Heart right ventricle (tissue), 16 donors: ENCODE data around the gene SARNP. TPM values are rescaled to one million over a fixed set of nuclear protein-coding genes. Genes with fewer than 3 reads are reported as not detected.

Experiments used
- ATAC-seq, 8 donors: fragments of 200-7000 bp; cut with Tn5 transposase; one replicate each; pipeline ENCODE4 v1.9.1; 2020; ENCODE audit warnings: mild to moderate bottlenecking in 8 of 8, moderate library complexity in 8 of 8, moderate number of reproducible peaks in 1 of 8
- DNase-seq, 2 donors: peaks; one replicate each; pipeline ENCODE4 v3.0.0-alpha.2; 2020
- H3K27ac ChIP-seq, 10 donors: fragments of 200-600 bp; sonication (generic) in 2 of 10; one replicate each; pipeline versions ENCODE4 v1.5.0 to v1.8.0; 2020 to 2022; ENCODE audit warnings: mild to moderate bottlenecking in 3 of 10
- H3K27me3 ChIP-seq, 7 donors: fragments of 200-600 bp; one replicate each; pipeline ENCODE4 v1.8.0; 2021 to 2022; ENCODE audit warnings: mild to moderate bottlenecking in 2 of 7
- H3K36me3 ChIP-seq, 9 donors: fragments of 200-600 bp; sonication (generic) in 1 of 9; one replicate each; pipeline versions ENCODE4 v1.5.0 to v1.8.0; 2020 to 2022; ENCODE audit warnings: mild to moderate bottlenecking in 2 of 9
- H3K4me1 ChIP-seq, 9 donors: fragments of 200-600 bp; sonication (generic) in 1 of 9; one replicate each; pipeline versions ENCODE4 v1.5.0 to v1.8.0; 2020 to 2022; ENCODE audit warnings: mild to moderate bottlenecking in 4 of 9
- H3K4me3 ChIP-seq, 10 donors: fragments of 200-600 bp; sonication (generic) in 2 of 10; one replicate each; pipeline versions ENCODE4 v1.5.0 to v1.8.0; 2020 to 2022; ENCODE audit warnings: mild to moderate bottlenecking in 7 of 10, moderate library complexity in 2 of 10
- H3K9me3 ChIP-seq, 11 donors: fragments of 200-600 bp in 10 of 11; sonication (generic) in 2 of 11; one replicate each; pipeline versions ENCODE4 v1.5.0 to v1.8.0; 2013 to 2022; ENCODE audit warnings: mild to moderate bottlenecking in 2 of 11, control low read depth in 1 of 11, moderate library complexity in 1 of 11
- CTCF ChIP-seq, 9 donors: fragments of 200-600 bp; sonication (generic) in 2 of 9; IDR thresholded peaks; one replicate each; pipeline versions ENCODE4 v1.5.0 to v1.8.0; 2021 to 2022; ENCODE audit warnings: antibody characterized with exemption in 9 of 9, mild to moderate bottlenecking in 5 of 9, moderate library complexity in 1 of 9
- WGBS, 2 donors: extraction: QIAGEN DNeasy Blood & Tissue Kit; methylation state at CpG; one replicate each; pipeline ENCODE4 v1.1.7; 2013; ENCODE audit warnings: inconsistent platforms in 1 of 2; 5-methylcytosine and 5-hydroxymethylcytosine counted together
- intact Hi-C, 10 donors: fragments of 100-400 bp; cut with DNase I; formaldehyde crosslinking; loops; one replicate each; pipeline versions ENCODE4 v1.11.1 to v1.14.2; 2022
- polyA plus RNA-seq, 2 donors: library from polyadenylated mRNA; stranded (reverse); fragments of 200-250 nt; gene quantifications; one replicate each; pipeline ENCODE4 v1.2.3, GENCODE V29; 2013
- total RNA-seq, 10 donors: library from RNA; stranded (reverse); fragmentation: NEBNext Ultra II Directional in 3 of 10; extraction: Animal tissue kit (Norgen Biotek cat#: 25700) in 3 of 10; gene quantifications; one replicate each; pipeline versions ENCODE4 v1.2.1 to v1.2.4, GENCODE V29; 2021 to 2023
- donor health status: Arrhythmogenic right ventricular cardiomyopathy.
- donor health status: ischemic (EF 13 %, LVEDD 7.1; RV severe dilation, severe dysfunction).
- donor health status: healthy with polysubstance abuse.
- donor health status: DM: no; HTN: yes; CAD: no.
- donor health status: DM: no; HTN: no; CAD: no.
- donor health status: ischemic (EF 25% LVEDD 6.9; RV normal size, moderate dysfunction).
- donor health status: ischemic (EF 25% LVEDD 5.7; RV mildly dilated, moderate dysfunction).
- donor health status: healthy.
- donor health status: DM: yes; HTN: yes; CAD: no.
- donor health status: Ischemic cardiomyopathy.
- donor health status: ischemic (EF 35%, LVEDD 5.7; RV mildly dilated, moderate dysfunction).
- donor health status: nonischemic (EF 11% LVEDD 7.7; RV severe dilation, severe dysfunction).
- donor health status: DM: yes; HTN: yes; CAD: no.
- donor health status: PGD.
- donor health status: ischemic (EF 29% LVEDD 5.4; RV normal size, mild dysfunction).
- donor health status: nonischemic (EF 23%, LVEDD 6.1; RV moderate dilation, normal function).

Gene SARNP
- total and polyA plus RNA-seq, 12 donors = 47.5 to 136 (median 55.2) TPM

GRCh38 chr12:55736076-55736475 lies 81.4 kb downstream of the SARNP start:
- WGBS, 2 donors = 69 to 74% methylated on average over 3 of the region's 3 CpGs
- no peak overlapping the region for H3K27ac ChIP-seq
- H3K9me3 ChIP-seq = no peaks in the 10 kb centered on the region
- no peaks in the 10 kb centered on the region for H3K27me3 ChIP-seq
- H3K4me3 ChIP-seq = no peak overlapping the region
- ATAC-seq (no peak), DNase-seq (no peak)
- intact Hi-C loops = loop anchor here in 8 of 10 donors (2.0 to 10.0 kb wide), 11 partner anchors 54 to 379 kb away; partner anchors contain the start of genes DGKA (in 1 of the 8), ORMDL2 (in 1 of the 8), RPL41 (in 1 of the 8) and RPS26 (in 1 of the 8)
- peaks cover 8 to 29% (median 20%) of the 10 kb centered on the region in 9 donors for H3K4me1 ChIP-seq
- no peaks in the 10 kb centered on the region for H3K36me3 ChIP-seq
- no peak for TF ChIP-seq CTCF (IDR thresholded peaks at IDR 0.05)

GRCh38 chr12:55734595-55734994 lies 82.9 kb downstream of the SARNP start:
- H3K4me1 ChIP-seq = peaks cover 15 to 41% (median 35%) of the 10 kb centered on the region in 9 donors
- 95 to 99% methylated on average over 3 of the region's 3 CpGs for WGBS, 2 donors
- H3K27me3 ChIP-seq = no peaks in the 10 kb centered on the region
- no peaks in the 10 kb centered on the region for H3K36me3 ChIP-seq
- no peak overlapping the region for H3K4me3 ChIP-seq
- H3K9me3 ChIP-seq = no peaks in the 10 kb centered on the region
- DNase-seq (no peak), ATAC-seq (no peak)
- intact Hi-C loops = loop anchor here in 4 of 10 donors (10.0 kb wide), 4 partner anchors 200 to 380 kb away; partner anchors contain the start of genes DGKA (in 1 of the 4), RPL41 (in 1 of the 4), RPS26 (in 1 of the 4) and ZC3H10 (in 1 of the 4)
- no peak for TF ChIP-seq CTCF (IDR thresholded peaks at IDR 0.05)
- no peak overlapping the region for H3K27ac ChIP-seq

- DNase-seq (no peak), ATAC-seq (no peak)
- no peak for TF ChIP-seq CTCF (IDR thresholded peaks at IDR 0.05)
- Histone ChIP-seq H3K4me1 (peaks cover 15 to 42% (median 35%) of the 10 kb centered on the region in 9 donors), H3K36me3 (no peaks in the 10 kb centered on the region), H3K27me3 (no peaks in the 10 kb centered on the region), H3K27ac (no peak overlapping the region), H3K4me3 (no peak overlapping the region), H3K9me3 (no peaks in the 10 kb centered on the region)
- 81 to 89% methylated on average over 2 of the region's 2 CpGs for WGBS, 2 donors
- intact Hi-C loops = loop anchor here in 4 of 10 donors (10.0 kb wide), 4 partner anchors 201 to 381 kb away; partner anchors contain the start of genes DGKA (in 1 of the 4), RPL41 (in 1 of the 4), RPS26 (in 1 of the 4) and ZC3H10 (in 1 of the 4)
Observed at GRCh38 chr12:55733858-55734257, 83.7 kb downstream of the SARNP start.

- TF ChIP-seq CTCF (IDR thresholded peaks at IDR 0.05) = no peak
- peaks cover 12 to 37% (median 31%) of the 10 kb centered on the region in 9 donors for H3K4me1 ChIP-seq
- WGBS, 2 donors = 85 to 88% methylated on average over 14 of the region's 14 CpGs
Observed at GRCh38 chr12:55733021-55733555, 84.4 kb downstream of the SARNP start.

More at GRCh38 chr12:55733021-55733555, 84.4 kb downstream of the SARNP start:
- no peak for ATAC-seq
- DNase-seq = no peak
- H3K27me3 ChIP-seq = no peaks in the 10 kb centered on the region
- H3K4me3 ChIP-seq = no peak overlapping the region
- H3K9me3 ChIP-seq = no peaks in the 10 kb centered on the region
- no peak overlapping the region for H3K27ac ChIP-seq
- H3K36me3 ChIP-seq = no peaks in the 10 kb centered on the region
- intact Hi-C loops = loop anchor here in 4 of 10 donors (10.0 kb wide), 4 partner anchors 202 to 382 kb away; partner anchors contain the start of genes DGKA (in 1 of the 4), RPL41 (in 1 of the 4), RPS26 (in 1 of the 4) and ZC3H10 (in 1 of the 4)
